ENCODE measurements around the gene GRIFIN. TPM values are rescaled to one million over a fixed set of nuclear protein-coding genes. Genes with fewer than 3 reads are reported as not detected.

GRIFIN gene
- total RNA-seq, 2 donors from 2014 or later: not detected

- no peaks in the 10 kb centered on the region for H3K27me3 Mint-ChIP-seq (ENCODE audit: insufficient read depth)
- peak; percentile 79 for DNase-seq
Measured at GRCh38 chr7:2495418-2496299, 19.5 kb upstream of the GRIFIN start.

GRCh38 chr7:2494191-2495130 is 18.3 kb upstream of the GRIFIN start:
- peaks cover 8% of the 10 kb centered on the region for H3K4me1 Mint-ChIP-seq
- no peaks in the 10 kb centered on the region for H3K36me3 Mint-ChIP-seq (ENCODE audit: low read depth)
- no peaks in the 10 kb centered on the region for H3K9me3 Mint-ChIP-seq
- Histone ChIP-seq H3K9me3 (ENCODE audit: control insufficient read depth, low read length) (no peaks in the 10 kb centered on the region), H3K4me3 (ENCODE audit: low read length) (no peak overlapping the region), H3K36me3 (ENCODE audit: control insufficient read depth, insufficient read depth, low read length) (no peaks in the 10 kb centered on the region), H3K27me3 (ENCODE audit: control insufficient read depth, insufficient read depth, low read length, poor library complexity, severe bottlenecking) (no peaks in the 10 kb centered on the region), H3K27ac (ENCODE audit: low read depth, low read length) (no peak overlapping the region), H3K4me1 (ENCODE audit: control insufficient read depth, insufficient read depth, low read length) (peaks cover 12% of the 10 kb centered on the region), H3K9ac (ENCODE audit: extremely low read depth, low read length, poor library complexity, severe bottlenecking) (no peak overlapping the region)
- H3K27ac Mint-ChIP-seq: no peak overlapping the region
- H3K4me3 Mint-ChIP-seq: no peak overlapping the region
- no peaks in the 10 kb centered on the region for H3K27me3 Mint-ChIP-seq (ENCODE audit: insufficient read depth)
- DNase-seq: no peak
- WGBS, 2 experiments (ENCODE audit: insufficient coverage in 1 of 2, insufficient read length in 1 of 2): 85 to 88% methylated on average over 17 to 32 of the region's 32 CpGs
- no peak for TF ChIP-seq CTCF (conservative IDR thresholded peaks at IDR 0.05)

More at GRCh38 chr7:2495418-2496299, 19.5 kb upstream of the GRIFIN start:
- H3K9me3 ChIP-seq (ENCODE audit: control insufficient read depth, low read length): no peaks in the 10 kb centered on the region
- H3K4me1 ChIP-seq (ENCODE audit: control insufficient read depth, insufficient read depth, low read length): peaks cover 16% of the 10 kb centered on the region
- TF ChIP-seq CTCF (conservative IDR thresholded peaks at IDR 0.05): no peak
- H3K27me3 ChIP-seq (ENCODE audit: control insufficient read depth, insufficient read depth, low read length, poor library complexity, severe bottlenecking): no peaks in the 10 kb centered on the region
- no peak overlapping the region for H3K4me3 Mint-ChIP-seq
- peak overlapping the region; percentile 78 for H3K27ac ChIP-seq (ENCODE audit: low read depth, low read length)
- peaks cover 14% of the 10 kb centered on the region for H3K4me1 Mint-ChIP-seq
- peak overlapping the region; percentile 78 for H3K27ac Mint-ChIP-seq
- no peaks in the 10 kb centered on the region for H3K36me3 ChIP-seq (ENCODE audit: control insufficient read depth, insufficient read depth, low read length)
- H3K36me3 Mint-ChIP-seq (ENCODE audit: low read depth): no peaks in the 10 kb centered on the region
- H3K9ac ChIP-seq (ENCODE audit: extremely low read depth, low read length, poor library complexity, severe bottlenecking): no peak overlapping the region
- no peaks in the 10 kb centered on the region for H3K9me3 Mint-ChIP-seq
- no peak overlapping the region for H3K4me3 ChIP-seq (ENCODE audit: low read length)
- WGBS, 2 experiments (ENCODE audit: insufficient coverage in 1 of 2, insufficient read length in 1 of 2): 65 to 74% methylated on average over 2 to 22 of the region's 25 CpGs
